ENCODE results near the gene THSD4.
A peak's percentile ranks its signal among the peaks of the same experiment; 100 is the strongest.
"Not testable (repeated sequence)": the region's sequence is repeated elsewhere in the genome, so short reads cannot be mapped to it uniquely, and the experiment has no call there.

THSD4 gene

DNA sequence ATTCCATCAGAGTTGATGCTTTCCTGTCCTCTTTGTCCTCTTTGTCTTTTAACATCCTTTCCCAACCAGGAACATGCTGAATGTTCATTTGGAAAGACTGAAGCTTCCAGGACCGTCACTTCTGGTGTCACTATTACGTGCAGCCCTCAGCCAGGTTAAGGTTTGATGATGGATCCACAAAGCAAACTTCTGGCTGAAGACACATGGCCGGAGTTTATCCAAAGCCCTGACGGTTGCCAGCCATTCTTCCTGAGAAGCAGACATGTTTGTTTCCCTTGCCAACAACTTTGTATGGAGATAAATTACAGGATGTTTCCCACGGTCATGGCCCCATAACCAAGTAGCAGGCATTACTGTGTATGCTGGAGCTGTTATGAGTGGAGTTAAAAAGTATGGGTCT, 236.9 kb downstream of the THSD4 start:
- DNase-seq (ENCODE audit: low spot score): no peak

DNA sequence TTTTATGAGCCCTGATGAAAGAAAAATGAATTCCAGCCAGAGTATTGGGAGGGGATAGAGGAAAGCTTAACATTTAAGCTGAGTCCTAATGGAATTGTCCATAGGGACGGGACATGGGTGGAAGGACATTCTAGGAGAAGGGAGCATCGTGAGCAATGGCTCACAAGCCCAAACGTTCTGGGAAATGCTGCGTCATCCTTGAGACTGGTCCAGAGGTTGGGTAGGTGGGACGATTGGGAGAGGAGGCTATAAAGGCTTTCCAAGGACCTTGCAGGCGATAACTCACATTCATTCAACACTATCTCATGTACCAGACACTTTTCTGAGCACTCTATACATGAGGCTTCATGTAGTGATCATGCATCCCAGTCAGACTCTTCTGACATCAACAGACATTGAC, 237.5 kb downstream of the THSD4 start:
- DNase-seq (ENCODE audit: low spot score): no peak

DNA sequence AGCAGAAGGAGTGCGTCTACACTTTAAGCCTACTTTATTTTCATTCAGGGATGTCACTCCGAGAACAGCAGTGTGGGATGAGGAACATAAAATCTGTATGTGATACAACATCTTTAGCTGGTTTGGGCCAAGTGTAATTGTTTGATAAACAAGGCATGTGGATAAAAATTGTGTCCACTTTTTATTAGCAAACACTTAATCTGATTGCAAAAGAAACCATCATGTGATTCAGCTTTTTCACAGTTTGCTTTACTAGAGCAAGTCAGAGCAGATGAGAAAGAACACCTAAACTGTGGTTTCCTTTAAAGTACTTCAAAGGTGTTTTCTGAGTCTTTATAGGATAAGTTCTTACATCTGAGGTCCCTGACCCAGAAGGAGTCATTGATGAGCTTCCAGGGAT, 237.9 kb downstream of the THSD4 start:
- no peak for DNase-seq (ENCODE audit: low spot score)

DNA sequence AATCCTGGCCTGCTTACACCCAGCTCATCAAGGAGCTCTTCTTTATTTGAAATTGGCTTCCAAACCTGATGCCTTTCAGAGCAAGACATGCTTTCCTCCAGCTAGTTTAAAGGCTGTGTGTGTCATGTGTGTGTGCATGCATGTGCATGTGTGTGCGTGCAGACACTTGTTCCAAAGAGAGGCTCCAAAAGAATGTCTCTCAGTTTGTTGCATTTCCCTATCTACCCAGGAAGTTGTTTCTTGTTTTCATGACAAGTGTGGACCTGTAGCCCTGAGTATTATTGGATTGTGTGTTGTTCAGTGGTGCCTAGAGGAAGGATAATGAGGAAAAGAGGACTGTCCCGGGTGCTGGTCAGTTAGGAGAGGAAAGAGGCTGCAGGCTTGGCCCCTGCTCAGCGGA, 240.0 kb downstream of the THSD4 start:
- DNase-seq (ENCODE audit: low spot score): no peak

DNA sequence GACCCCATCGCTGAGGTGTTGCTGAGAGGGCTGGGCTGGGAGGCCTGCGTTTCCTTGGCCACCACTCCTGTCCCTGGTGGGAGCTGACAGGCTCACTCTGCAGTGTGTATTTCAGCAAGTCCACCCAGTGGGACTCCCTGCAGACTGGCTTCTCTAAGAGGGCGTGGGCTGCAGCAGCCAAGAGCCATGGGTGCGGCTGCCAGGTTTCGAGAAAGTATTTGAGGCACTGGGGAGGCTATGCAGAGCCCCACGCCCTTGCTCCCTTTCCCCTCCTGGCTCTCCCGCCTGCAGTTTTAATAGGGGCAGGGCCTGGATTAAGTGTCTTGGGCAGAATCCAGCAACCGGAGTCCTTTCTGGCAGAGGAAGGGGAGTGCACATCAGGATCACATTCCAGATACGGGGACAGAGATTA, 242.1 kb downstream of the THSD4 start:
- peak; percentile 88 for DNase-seq (ENCODE audit: low spot score)

DNA sequence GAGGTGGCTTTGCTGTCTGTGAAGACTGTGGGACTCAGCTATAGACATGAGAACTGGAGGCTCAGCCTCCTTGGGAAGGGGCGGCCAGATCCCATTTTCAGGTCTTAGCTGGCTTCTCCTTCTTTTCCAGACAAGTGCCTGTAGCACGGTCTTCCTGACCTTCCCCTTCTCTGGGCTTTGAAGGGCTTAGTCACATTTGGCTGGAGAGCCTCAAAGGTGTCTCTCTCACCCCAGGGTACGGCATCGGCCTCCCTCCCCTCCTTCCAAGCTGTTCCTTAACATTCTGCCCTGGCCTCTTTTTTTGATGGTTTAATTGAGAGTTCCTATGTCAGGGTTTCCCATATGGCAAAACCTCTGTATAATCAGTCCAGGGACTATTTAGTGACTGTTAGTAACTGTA, 242.7 kb downstream of the THSD4 start:
- no peak for DNase-seq (ENCODE audit: low spot score)

DNA sequence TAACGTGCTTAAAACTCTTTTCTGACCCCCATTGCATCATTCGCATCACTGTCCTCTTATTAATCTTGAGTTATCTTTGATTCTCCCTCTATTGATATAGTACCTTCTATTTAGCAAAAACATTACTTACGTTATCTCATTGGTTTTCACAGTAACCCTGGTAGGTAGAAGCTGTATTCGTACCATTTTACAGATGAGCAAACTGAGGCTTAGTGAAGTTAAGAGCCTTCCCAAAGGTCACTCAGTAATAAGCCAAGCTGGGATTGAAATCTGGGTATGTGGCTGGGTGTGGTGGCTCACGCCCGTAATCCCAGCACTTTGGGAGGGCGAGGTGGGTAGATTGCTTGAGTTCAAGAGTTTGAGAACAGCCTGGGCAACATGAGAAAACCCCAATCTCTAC, 244.0 kb downstream of the THSD4 start:
- no peak for DNase-seq (ENCODE audit: low spot score)

DNA sequence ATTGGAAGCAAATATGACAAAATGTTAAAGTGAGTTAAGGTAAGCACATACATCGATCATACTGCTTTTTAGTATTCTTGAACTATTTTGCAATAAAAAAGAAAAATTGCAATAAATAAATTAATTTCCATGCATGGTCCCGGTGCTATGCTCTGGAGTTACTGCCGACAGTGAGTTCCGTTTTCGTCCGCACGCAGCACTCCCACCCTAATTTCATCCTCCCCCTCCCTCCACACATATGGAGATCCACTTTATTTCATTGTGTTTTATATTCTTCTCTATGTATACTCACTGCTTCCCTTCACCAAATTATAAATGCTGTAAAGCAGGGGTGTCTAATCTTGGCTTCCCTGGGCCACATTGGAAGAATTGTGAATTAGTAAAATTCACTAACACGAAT, 247.3 kb downstream of the THSD4 start:
- DNase-seq (ENCODE audit: low spot score): no peak

DNA sequence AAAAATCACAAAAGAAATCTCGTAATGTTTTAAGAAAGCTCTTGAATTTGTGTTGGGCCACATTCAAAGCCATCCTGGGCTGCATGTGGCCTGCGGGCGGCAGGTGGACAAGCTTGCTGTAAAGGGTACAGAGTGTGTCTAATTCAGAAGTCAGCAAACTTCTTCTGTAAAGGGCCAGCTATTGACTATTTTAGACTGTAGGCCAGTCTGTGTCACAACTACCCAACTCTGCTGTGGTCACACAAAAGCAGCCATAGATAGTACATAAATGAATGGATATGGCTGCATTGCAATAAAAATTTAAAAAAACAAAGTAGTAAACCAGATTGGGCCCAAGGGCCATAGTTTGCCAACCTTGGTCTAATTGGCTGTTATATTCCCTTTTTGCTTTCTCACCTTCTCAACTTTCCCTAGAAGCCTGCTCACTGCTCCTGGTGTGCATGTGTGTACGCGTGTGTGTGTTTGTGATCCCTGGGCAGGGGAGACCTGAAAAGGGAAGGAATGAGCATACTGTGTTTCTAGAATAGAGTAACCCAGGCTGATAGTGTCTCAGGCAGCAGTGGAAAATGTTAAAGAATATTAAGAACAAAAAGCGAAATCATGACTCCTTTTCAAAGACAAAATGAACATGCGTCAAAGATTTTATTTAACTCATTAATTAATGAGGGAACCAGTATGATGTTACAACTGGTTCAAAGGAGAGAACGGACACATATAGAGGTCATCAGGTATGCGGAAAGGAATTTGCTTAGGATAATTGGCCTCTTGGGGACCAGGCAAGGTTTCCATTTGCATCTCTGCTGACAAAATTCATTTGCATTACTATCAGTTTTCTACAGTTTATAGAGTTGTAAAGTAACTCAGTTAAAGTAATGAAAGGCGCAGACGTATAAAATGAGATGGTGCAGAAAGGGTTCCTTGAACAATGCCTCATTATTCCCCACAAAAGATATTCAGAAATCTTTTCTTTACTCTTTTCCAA, 248.0 kb downstream of the THSD4 start:
- no peak for DNase-seq (ENCODE audit: low spot score)

DNA sequence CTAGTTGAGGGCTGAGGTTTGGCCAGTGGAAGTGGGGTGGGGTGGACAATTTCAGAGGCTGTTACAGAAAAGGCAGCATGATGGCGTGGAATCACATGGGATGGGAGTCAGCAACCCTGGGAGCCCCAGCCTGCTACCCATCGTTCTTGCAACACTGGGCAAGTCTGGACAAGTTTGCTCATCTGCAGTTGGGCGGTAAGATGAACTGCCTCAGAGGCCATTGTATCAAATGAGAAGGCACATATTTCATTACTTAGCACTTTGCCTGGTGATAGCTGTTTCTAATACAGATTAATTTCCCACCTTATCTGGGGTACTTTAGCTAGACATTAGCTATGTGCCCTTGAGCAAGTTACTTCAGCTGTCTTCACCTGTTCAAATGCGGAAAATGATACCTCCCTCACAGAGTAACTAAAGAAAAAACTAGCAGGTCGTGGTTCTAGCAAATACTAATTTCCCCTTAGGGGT, 248.9 kb downstream of the THSD4 start:
- DNase-seq (ENCODE audit: low spot score): no peak

DNA sequence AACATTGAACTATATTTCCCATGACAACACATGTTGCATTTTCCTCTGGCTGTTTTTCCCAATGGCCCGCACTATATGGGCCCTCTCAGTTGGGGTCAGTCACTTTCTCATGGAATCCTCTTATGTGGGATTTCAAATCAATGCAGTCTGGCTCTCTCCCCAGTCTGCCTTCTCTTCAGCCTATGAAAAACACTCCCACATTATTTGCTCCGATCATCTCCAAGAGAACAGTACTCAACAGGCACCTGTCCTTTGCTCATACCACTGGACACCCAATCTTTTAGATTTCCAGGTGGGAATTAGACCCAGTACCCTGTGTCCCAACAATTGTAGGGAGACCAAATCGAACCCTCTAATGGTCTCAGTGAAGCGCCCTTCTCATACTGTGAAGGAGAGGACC, 251.3 kb downstream of the THSD4 start:
- no peak for DNase-seq (ENCODE audit: low spot score)

DNA sequence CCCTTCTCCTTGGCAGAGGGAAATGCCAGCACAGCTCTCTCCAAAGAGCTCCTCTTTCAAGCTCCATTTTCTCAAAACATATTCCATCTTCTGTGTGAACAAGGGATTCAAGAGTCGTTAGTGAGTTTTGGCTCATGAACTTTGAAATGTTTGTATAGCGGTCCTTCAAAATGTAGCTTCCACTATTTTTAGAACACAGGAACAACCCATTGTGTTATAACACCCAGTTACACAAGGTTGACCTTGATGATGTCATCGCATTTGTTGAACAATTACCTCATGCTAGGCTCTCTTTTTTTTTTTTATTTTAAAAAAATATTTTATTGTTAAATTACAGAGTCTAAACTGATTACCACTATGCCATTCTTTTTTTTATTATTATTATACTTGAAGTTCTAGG, 251.7 kb downstream of the THSD4 start:
- DNase-seq (ENCODE audit: low spot score): no peak

DNA sequence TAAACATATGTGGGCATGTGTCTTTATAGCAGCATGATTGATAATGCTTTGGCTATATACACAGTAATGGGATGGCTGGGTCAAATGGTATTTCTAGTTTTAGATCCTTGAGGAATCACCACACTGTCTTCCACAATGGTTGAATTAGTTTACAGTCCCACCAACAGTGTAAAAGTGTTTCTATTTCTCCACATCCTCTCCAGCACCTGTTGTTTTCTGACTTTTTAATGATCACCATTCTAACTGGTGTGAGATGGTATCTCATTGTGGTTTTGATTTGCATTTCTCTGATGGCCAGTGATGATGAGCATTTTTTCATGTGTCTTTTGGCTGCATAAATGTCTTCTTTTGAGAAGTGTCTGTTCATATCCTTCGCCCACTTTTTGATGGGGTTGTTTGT, 252.5 kb downstream of the THSD4 start:
- DNase-seq (ENCODE audit: low spot score): not testable (repeated sequence)

DNA sequence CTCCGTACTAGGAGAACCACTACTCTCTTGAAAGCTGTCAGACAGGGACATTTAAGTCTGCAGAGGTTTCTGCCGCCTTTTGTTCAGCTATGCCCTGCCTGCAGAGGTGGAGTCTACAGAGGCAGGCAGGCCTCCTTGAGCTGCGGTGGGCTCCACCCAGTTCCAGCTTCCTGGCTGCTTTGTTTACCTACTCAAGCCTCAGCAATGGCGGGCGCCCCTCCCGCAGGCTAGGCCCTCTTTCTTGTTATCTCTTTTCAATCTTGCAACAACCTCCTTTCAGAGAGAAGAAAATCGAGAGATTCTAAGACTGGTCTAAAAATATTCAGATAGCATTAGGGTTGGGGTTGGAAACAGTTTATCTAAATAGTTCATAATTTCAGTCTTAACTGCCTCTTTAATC, 257.5 kb downstream of the THSD4 start:
- not testable (repeated sequence) for DNase-seq (ENCODE audit: low spot score)

DNA sequence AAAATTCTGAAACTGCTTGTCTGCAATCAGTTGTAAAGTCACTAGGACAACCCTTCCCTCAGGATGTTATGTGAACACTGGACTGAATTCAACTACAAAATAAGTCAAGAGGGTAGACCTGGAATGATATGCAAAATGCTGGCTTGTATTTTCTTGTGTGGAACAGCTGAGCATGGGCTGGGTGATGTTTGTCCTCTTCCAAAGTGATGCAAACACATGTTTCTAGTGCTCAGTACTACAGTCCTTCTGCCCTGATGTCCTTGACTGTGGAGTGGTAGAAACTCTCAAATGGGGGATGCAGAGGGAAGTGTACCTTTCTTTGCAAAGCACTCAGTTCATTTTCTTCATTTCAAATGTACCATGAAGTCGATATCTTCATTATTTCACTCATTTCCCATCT, 258.6 kb downstream of the THSD4 start:
- no peak for DNase-seq (ENCODE audit: low spot score)

DNA sequence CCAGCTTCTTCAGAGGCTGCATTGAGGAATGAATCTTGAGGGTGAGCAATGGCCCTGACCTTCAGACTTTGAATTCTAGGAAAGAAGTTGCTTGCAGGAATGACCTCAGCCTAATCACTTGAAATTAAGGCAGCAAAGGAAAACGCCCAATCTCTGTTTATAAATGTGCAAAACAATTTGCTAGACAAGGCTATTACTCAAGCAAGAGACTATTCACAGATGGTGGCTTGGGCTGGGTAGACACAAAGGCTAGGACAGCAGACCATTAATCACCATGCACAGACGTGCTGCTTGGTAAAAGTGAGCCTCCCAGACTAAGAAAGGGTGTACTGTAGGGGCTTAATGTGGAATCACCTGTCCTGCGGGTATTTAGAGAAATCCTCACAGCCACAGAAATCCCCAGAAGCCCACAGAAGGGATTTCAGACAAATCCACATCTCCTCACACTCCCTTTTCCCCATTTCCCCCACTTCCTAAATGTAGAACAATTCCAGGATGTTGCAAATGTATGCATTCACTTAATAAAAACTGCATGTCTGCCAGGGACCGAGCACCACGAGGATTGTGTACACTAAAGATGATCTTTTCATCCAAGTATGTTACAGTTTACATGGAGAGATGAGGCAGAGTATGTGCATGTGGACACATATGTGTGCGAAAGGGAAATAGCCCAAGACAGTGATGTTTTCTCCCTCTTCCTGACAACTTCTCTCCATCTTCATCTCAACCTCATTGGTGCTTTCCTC, 259.5 kb downstream of the THSD4 start:
- DNase-seq (ENCODE audit: low spot score): no peak

DNA sequence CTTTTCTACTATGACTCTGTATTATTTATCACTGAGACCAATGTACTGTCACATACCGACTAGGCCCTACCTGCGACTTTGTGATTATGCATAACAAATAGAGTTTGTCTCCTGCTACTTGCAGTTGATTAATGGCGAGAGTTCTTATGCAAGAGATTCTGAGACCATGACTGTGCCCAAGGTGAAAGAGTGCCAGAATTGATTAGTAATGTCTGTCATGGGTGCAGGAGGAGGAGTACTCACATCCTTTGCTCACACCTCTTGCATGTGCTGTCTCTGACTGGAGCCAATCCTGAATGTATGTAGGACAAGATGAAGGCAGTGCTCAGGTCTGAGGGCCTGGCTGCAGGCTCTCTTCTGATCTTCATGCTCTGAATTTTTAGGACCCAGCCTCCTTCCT, 260.7 kb downstream of the THSD4 start:
- no peak for DNase-seq (ENCODE audit: low spot score)

DNA sequence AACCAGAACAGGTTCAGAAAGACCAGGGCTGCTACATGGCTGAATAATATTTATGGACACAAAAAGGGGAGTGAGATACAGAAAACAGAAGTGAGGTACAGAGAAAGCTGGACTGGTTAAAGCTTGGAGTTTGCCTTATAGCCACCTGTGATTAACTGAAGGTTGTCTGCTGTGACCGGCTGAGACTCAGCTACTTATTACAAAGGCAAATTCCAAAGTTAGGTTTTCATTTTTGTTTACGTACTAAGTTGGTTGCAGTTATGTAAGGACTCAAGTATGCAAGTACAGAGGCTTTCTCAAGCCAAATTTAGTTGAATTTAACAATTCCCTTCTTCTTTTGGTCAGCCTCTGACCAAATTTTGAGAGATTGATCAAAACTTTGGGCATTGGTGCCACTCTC, 264.6 kb downstream of the THSD4 start:
- DNase-seq (ENCODE audit: low spot score): no peak

DNA sequence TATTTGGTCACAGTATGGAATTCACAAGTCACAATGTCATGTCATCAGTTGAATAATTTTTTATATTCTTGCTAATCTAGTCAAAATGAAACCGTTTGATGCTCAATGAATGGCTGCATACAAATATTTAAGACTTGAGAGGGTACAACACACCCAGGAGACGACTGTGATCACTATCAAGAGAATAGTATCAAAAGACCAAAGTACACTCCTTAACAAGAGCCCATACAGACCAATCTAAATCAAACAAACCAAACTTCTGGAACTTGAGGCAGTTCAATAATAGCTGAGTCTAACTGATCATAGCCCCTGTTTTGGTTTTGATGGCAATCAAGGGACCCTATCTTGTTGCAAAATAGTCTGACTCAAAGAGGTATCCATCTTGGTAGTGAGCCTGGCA, 265.1 kb downstream of the THSD4 start:
- DNase-seq (ENCODE audit: low spot score): no peak

DNA sequence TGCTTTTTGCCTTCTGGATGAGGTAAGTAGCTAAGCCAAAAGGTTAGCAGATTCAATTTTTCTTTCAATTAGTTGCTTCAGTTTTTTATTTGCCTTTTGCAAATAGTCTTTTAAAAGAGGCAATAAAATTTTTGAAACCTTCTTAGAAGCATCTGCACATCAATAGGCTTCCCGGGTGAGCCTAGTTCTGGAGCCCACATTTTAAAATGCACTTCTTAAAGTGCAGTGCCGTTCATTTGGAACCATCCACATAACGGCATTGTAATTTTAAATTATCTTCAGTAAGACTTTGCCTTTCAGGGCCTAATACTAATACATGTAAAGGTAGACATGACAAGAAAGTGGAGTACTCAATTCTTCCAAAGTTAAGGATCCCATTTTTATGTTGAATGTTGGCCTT, 269.2 kb downstream of the THSD4 start:
- no peak for DNase-seq (ENCODE audit: low spot score)

DNA sequence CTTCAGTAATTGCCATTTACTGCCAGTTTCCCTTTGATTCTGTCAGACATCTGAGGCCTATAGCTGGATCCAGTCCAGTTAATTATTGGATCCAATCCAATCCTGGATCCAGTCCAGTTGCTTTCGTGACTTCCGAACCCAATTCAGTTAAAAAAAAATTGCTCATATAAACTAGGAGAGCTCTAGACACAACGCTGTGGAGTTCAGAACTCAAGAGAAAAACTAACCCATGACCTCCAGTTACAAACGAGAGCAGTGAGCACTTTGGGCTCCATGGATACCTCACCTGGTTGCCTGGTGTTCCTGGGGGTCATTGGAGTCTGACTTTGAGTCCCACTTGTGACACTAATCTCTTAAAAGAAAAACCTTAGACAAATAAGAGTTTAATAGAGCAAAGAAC, 269.8 kb downstream of the THSD4 start:
- peak; percentile 65 for DNase-seq (ENCODE audit: low spot score)

DNA sequence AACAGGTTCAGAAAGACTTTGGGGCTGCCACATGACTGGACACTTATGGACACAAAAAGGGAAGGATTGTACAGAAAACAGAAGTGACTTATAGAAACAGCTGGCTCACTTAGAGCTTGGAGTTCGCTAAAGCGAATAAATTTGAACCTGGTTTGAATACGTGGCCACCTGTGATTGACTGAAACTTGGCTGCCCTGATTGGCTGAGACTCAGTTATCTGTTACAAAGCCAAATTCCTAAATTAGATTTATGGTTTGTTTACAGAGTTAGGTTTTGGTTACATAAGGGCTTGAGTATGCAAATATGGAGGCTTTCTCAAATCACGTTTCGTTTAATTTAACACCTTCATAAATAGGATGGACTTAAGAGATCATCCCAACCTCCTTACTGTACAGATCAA, 270.2 kb downstream of the THSD4 start:
- no peak for DNase-seq (ENCODE audit: low spot score)

DNA sequence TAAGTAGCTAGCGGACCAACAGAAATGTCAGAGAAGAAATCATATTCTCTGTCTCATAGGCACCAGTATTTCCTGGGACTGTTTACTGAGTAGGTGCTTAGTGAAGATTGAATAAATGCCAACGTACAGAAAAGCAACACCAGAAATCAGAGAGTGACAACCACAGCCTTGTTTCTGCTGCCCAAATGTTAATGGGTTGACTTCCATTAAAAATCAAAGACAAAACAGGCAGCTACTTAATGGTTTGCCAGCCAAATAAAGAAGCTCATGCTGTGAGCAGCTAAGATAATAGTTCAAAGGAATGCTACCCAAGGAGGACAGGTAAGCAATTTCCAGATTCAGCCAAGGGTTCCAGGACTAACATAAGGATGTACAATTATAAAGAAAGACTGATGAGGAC, 270.7 kb downstream of the THSD4 start:
- no peak for DNase-seq (ENCODE audit: low spot score)

All from LoVo (cell line).